ENCODE results near the gene KRTAP1-3.
"Not testable (repeated sequence)": the region's sequence is repeated elsewhere in the genome, so short reads cannot be mapped to it uniquely, and the experiment has no call there.

DNA sequence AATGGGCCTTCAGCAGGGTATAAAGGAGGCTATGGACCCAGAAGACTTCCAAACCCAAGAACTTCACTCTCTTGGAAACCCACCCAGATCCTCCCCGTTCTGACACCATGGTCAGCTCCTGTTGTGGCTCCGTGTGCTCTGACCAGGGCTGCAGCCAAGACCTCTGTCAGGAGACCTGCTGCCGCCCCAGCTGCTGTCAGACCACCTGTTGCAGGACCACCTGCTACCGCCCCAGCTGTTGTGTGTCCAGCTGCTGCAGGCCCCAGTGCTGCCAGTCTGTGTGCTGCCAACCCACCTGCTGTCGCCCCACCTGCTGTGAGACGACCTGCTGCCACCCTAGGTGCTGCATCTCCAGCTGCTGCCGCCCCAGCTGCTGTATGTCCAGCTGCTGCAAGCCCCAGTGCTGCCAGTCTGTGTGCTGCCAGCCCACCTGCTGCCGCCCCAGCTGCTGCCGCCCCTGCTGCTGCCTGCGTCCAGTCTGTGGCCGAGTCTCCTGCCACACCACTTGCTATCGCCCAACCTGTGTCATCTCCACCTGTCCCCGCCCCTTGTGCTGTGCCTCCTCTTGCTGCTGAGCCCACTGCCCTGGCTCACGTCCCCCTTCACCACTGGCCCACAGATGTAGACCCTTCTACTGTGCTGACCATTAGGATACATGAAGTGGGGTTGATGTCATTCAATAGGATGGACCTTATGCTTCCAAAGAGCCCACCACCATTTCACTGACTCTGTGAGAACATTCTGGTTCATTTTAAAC lies 49.6 kb upstream of the KRTAP1-3 start, which contains the start of gene KRTAP4-7:
- TF ChIP-seq, protein P1, sequence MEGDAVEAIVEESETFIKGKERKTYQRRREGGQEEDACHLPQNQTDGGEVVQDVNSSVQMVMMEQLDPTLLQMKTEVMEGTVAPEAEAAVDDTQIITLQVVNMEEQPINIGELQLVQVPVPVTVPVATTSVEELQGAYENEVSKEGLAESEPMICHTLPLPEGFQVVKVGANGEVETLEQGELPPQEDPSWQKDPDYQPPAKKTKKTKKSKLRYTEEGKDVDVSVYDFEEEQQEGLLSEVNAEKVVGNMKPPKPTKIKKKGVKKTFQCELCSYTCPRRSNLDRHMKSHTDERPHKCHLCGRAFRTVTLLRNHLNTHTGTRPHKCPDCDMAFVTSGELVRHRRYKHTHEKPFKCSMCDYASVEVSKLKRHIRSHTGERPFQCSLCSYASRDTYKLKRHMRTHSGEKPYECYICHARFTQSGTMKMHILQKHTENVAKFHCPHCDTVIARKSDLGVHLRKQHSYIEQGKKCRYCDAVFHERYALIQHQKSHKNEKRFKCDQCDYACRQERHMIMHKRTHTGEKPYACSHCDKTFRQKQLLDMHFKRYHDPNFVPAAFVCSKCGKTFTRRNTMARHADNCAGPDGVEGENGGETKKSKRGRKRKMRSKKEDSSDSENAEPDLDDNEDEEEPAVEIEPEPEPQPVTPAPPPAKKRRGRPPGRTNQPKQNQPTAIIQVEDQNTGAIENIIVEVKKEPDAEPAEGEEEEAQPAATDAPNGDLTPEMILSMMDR (conservative IDR thresholded peaks at IDR 0.05), result not testable (repeated sequence)
- TF ChIP-seq EZH2 (IDR thresholded peaks at IDR 0.05; ENCODE audit: low read depth), result not testable (repeated sequence)

Measured in PC-9 (cell line).